Measurements from ENCODE around the gene CYS1.
"Not testable (repeated sequence)": the region's sequence is repeated elsewhere in the genome, so short reads cannot be mapped to it uniquely, and the experiment has no call there.

CYS1 gene

DNA sequence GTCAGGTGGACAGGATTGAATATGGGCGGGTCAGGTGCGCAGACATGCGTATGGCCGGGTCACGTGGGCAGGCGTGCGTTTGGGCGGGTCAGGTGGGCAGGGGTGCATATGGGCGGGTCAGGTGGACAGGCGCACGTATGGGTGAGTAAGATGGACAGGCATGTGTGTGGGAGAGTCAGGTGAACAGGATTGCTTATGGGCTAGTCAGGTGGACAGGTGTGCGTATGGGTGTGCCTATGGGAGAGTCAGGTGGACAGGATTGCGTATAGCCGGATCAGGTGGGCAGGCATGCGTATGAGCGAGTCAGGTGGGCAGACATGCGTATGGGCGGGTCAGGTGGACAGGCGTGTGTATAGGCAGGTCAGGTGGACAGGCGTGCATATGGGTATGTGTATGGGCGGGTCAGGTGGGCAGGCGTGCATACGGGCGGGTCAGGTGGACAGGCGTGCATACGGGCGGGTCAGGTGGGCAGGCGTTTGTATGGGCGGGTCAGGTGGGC lies 67.2 kb downstream of the CYS1 start:
- no peaks in the 10 kb centered on the region for H3F3A ChIP-seq (ENCODE audit: insufficient read depth)
- H3K9me3 ChIP-seq (ENCODE audit: insufficient read depth, low read length), result no peaks in the 10 kb centered on the region
- no peaks in the 10 kb centered on the region for H4K20me1 ChIP-seq (ENCODE audit: low read depth, low read length)
- no peak overlapping the region for H3K4me3 ChIP-seq (ENCODE audit: insufficient read depth, low read length, poor library complexity, severe bottlenecking)
- no peaks in the 10 kb centered on the region for H3K36me3 ChIP-seq (ENCODE audit: low read length)
- H3K9ac ChIP-seq (ENCODE audit: low read length), result no peak overlapping the region
- no peaks in the 10 kb centered on the region for H3K27me3 ChIP-seq (ENCODE audit: low read length)
- H3K27ac ChIP-seq (ENCODE audit: low read depth, low read length), result no peak overlapping the region
- H3K9me2 ChIP-seq (replicated peaks; ENCODE audit: insufficient read depth, low read length), result no peaks in the 10 kb centered on the region
- no peak overlapping the region for H2AFZ ChIP-seq (ENCODE audit: low read depth, low read length, severe bottlenecking)
- no peaks in the 10 kb centered on the region for H3K79me2 ChIP-seq (ENCODE audit: insufficient read depth, low read length)
- TF ChIP-seq CTCF (IDR thresholded peaks at IDR 0.05; ENCODE audit: insufficient read depth, low read length, poor library complexity, severe bottlenecking) (no peak), EZH2phosphoT487 (conservative IDR thresholded peaks at IDR 0.05; ENCODE audit: low read length) (no peak)
- no peak overlapping the region for H3K4me2 ChIP-seq (ENCODE audit: low read depth, low read length, poor library complexity, severe bottlenecking)

DNA sequence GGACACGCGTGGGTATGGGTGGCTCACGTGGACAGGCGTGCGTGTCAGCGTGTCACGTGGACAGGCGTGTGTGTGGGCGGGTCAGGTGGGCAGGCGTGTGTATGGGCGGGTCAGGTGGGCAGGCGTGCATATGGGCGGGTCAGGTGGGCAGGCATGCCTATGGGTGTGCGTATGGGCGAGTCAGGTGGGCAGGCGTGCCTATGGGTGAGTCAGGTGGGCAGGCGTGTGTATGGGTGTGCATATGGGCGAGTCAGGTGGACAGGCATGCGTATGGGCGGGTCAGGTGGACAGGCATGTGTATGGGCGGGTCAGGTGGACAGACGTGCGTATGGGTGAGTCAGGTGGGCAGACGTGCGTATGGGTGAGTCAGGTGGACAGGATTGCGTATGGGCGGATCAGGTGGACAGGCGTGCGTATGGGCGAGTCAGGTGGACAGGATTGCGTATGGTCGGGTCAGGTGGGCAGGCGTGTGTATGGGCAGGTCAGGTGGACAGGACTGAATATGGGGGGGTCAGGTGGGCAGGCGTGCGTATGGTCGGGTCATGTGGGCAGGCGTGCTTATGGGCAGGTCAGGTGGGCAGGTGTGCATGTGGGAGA lies 67.7 kb downstream of the CYS1 start:
- not testable (repeated sequence) for H3K79me2 ChIP-seq (ENCODE audit: insufficient read depth, low read length); H3K4me2 ChIP-seq (ENCODE audit: low read depth, low read length, poor library complexity, severe bottlenecking); H3K4me3 ChIP-seq (ENCODE audit: insufficient read depth, low read length, poor library complexity, severe bottlenecking); H3K9me2 ChIP-seq (replicated peaks; ENCODE audit: insufficient read depth, low read length); H2AFZ ChIP-seq (ENCODE audit: low read depth, low read length, severe bottlenecking); H3K27me3 ChIP-seq (ENCODE audit: low read length); H3K27ac ChIP-seq (ENCODE audit: low read depth, low read length); H4K20me1 ChIP-seq (ENCODE audit: low read depth, low read length); H3K9me3 ChIP-seq (ENCODE audit: insufficient read depth, low read length); H3K9ac ChIP-seq (ENCODE audit: low read length); H3F3A ChIP-seq (ENCODE audit: insufficient read depth); H3K36me3 ChIP-seq (ENCODE audit: low read length)

DNA sequence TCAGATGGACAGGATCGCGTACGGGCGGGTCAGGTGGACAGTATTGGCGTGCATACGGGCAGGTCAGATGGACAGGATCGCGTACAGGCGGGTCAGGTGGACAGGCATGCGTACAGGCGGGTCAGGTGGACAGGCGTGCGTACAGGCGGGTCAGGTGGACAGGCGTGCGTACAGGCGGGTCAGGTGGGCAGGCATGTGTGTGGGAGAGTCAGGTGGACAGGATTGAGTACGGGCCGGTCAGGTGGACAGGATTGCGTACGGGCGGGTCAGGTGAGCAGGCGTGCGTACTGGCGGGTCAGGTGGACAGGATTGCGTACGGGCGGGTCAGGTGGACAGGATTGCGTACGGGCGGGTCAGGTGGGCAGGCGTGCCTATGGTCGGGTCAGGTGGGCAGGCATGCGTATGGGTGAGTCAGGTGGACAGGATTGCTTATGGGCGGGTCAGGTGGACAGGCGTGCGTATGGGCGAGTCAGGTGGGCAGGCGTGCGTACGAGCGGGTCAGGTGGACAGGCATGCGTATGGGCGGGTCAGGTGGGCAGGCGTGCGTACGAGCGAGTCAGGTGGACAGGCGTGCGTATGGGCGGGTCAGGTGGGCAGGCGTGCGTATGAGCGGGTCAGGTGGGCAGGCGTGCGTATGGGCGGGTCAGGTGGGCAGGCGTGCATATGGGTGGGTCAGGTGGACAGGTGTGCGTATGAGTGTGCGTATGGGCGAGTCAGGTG lies 68.4 kb downstream of the CYS1 start:
- H3K27me3 ChIP-seq (ENCODE audit: low read length); H3K27ac ChIP-seq (ENCODE audit: low read depth, low read length); H3K9me3 ChIP-seq (ENCODE audit: insufficient read depth, low read length); H2AFZ ChIP-seq (ENCODE audit: low read depth, low read length, severe bottlenecking); H3K79me2 ChIP-seq (ENCODE audit: insufficient read depth, low read length); H3K9ac ChIP-seq (ENCODE audit: low read length); H3K9me2 ChIP-seq (replicated peaks; ENCODE audit: insufficient read depth, low read length); H4K20me1 ChIP-seq (ENCODE audit: low read depth, low read length); H3K4me3 ChIP-seq (ENCODE audit: insufficient read depth, low read length, poor library complexity, severe bottlenecking); H3F3A ChIP-seq (ENCODE audit: insufficient read depth); H3K36me3 ChIP-seq (ENCODE audit: low read length); H3K4me2 ChIP-seq (ENCODE audit: low read depth, low read length, poor library complexity, severe bottlenecking): not testable (repeated sequence)

- H3K9me3 ChIP-seq (ENCODE audit: insufficient read depth, low read length); H3K4me2 ChIP-seq (ENCODE audit: low read depth, low read length, poor library complexity, severe bottlenecking); H3F3A ChIP-seq (ENCODE audit: insufficient read depth); H3K79me2 ChIP-seq (ENCODE audit: insufficient read depth, low read length); H3K27ac ChIP-seq (ENCODE audit: low read depth, low read length); H4K20me1 ChIP-seq (ENCODE audit: low read depth, low read length); H3K4me3 ChIP-seq (ENCODE audit: insufficient read depth, low read length, poor library complexity, severe bottlenecking); H2AFZ ChIP-seq (ENCODE audit: low read depth, low read length, severe bottlenecking); H3K36me3 ChIP-seq (ENCODE audit: low read length); H3K9ac ChIP-seq (ENCODE audit: low read length); H3K9me2 ChIP-seq (replicated peaks; ENCODE audit: insufficient read depth, low read length); H3K27me3 ChIP-seq (ENCODE audit: low read length): not testable (repeated sequence)
Observed at GRCh38 chr2:10010861-10011605, 69.2 kb downstream of the CYS1 start.
